Prostate gland (tissue), 2 donors: ENCODE results near the gene HSDL2.

ENCODE experiments used
- CTCF ChIP-seq, 4 experiments: fragments of 200-600 bp in 2 of 4; fragments of 450-650 bp in 2 of 4; sonication (generic) in 2 of 4; IDR thresholded peaks; 1 replicate in 3 of 4; 2 replicates in 1 of 4; pipeline ENCODE4 v1.5.1; 2016 to 2019; ENCODE audit warnings: antibody characterized with exemption in 4 of 4, mild to moderate bottlenecking in 2 of 4, moderate library complexity in 2 of 4
- POLR2A ChIP-seq: fragments of 450-650 bp; IDR thresholded peaks from one replicate; pipeline ENCODE4 v1.6.1; 2016; ENCODE audit warnings: antibody characterized with exemption, mild to moderate bottlenecking
- POLR2AphosphoS5 ChIP-seq: sonication (generic); formaldehyde crosslinking; IDR thresholded peaks from one replicate; pipeline ENCODE4 v1.6.1; 2017; ENCODE audit warnings: antibody characterized with exemption

- TF ChIP-seq CTCF (IDR thresholded peaks at IDR 0.05) (no peak), POLR2AphosphoS5 (no peak), POLR2A (no peak)
Measured at GRCh38 chr9:112339886-112340285, 40.0 kb upstream of the HSDL2 start.
